ENCODE results near the gene PIP5K1B. TPM values are rescaled to one million over a fixed set of nuclear protein-coding genes. Genes with fewer than 3 reads are reported as not detected.

PIP5K1B gene
- total and polyA plus RNA-seq, 10 of the 15 experiments (the other 5 are each of a cell fraction or from before 2014, with no cell fraction given), result 6.8 to 16.3 (median 10.6) TPM

- no peak for TF ChIP-seq EP300 (IDR thresholded peaks at IDR 0.05; ENCODE audit: borderline replicate concordance in 1 of 2, control insufficient read depth in 1 of 2, low read depth in 2 of 2, low read length in 2 of 2)
- no peak for TF ChIP-seq MTA2 (IDR thresholded peaks at IDR 0.05; ENCODE audit: low read depth)
- no peak for TF ChIP-seq BRCA1 (IDR thresholded peaks at IDR 0.05; ENCODE audit: low read depth, low read length)
- TF ChIP-seq CHD2 (IDR thresholded peaks at IDR 0.05; ENCODE audit: borderline replicate concordance, low read depth, low read length), result no peak
- no peak for TF ChIP-seq RAD51 (IDR thresholded peaks at IDR 0.05)
- TF ChIP-seq CUX1 (IDR thresholded peaks at IDR 0.05; ENCODE audit: insufficient replicate concordance, low read depth, low read length), result no peak
- no peak for TF ChIP-seq USF2 (IDR thresholded peaks at IDR 0.05; ENCODE audit: borderline replicate concordance, low read depth, low read length)
- TF ChIP-seq, protein P1, sequence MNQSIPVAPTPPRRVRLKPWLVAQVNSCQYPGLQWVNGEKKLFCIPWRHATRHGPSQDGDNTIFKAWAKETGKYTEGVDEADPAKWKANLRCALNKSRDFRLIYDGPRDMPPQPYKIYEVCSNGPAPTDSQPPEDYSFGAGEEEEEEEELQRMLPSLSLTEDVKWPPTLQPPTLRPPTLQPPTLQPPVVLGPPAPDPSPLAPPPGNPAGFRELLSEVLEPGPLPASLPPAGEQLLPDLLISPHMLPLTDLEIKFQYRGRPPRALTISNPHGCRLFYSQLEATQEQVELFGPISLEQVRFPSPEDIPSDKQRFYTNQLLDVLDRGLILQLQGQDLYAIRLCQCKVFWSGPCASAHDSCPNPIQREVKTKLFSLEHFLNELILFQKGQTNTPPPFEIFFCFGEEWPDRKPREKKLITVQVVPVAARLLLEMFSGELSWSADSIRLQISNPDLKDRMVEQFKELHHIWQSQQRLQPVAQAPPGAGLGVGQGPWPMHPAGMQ (IDR thresholded peaks at IDR 0.05; ENCODE audit: borderline replicate concordance), result no peak
- TF ChIP-seq, protein P2, sequence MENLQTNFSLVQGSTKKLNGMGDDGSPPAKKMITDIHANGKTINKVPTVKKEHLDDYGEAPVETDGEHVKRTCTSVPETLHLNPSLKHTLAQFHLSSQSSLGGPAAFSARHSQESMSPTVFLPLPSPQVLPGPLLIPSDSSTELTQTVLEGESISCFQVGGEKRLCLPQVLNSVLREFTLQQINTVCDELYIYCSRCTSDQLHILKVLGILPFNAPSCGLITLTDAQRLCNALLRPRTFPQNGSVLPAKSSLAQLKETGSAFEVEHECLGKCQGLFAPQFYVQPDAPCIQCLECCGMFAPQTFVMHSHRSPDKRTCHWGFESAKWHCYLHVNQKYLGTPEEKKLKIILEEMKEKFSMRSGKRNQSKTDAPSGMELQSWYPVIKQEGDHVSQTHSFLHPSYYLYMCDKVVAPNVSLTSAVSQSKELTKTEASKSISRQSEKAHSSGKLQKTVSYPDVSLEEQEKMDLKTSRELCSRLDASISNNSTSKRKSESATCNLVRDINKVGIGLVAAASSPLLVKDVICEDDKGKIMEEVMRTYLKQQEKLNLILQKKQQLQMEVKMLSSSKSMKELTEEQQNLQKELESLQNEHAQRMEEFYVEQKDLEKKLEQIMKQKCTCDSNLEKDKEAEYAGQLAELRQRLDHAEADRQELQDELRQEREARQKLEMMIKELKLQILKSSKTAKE (IDR thresholded peaks at IDR 0.05; ENCODE audit: low read depth, poor library complexity, severe bottlenecking), result no peak
- TF ChIP-seq USF1 (IDR thresholded peaks at IDR 0.05; ENCODE audit: borderline replicate concordance, extremely low read length, insufficient read depth, low read depth, low read length), result no peak
- TF ChIP-seq MEF2B (IDR thresholded peaks at IDR 0.05; ENCODE audit: partially characterized antibody, poor library complexity, severe bottlenecking), result no peak
- 0 out of 2 replicates have a peak, but pooled peaks have one; percentile 25 for TF ChIP-seq NFIC (IDR thresholded peaks at IDR 0.05; ENCODE audit: low read depth, low read length)
Observed at GRCh38 chr9:68932458-68932857, 227.4 kb downstream of the PIP5K1B start (continued).
